Activated T-cell treated with anti-CD3 and anti-CD28 coated beads, Interleukin-2, amount 50 U/mL, for 48 hours (primary cell): ENCODE results near the gene HOXC13.
A peak's percentile ranks its signal among the peaks of the same experiment; 100 is the strongest.

Source experiments
- DNase-seq, 2 experiments: peaks; one replicate each; pipeline ENCODE4 v3.0.0-alpha.2; 2020

Gene HOXC13

GRCh38 chr12:53982648-53983567 lies 44.3 kb downstream of the HOXC13 start:
- DNase-seq = no peak

- no peak for DNase-seq
These were observed 44.9 kb downstream of the HOXC13 start for GRCh38 chr12:53983568-53983949.

GRCh38 chr12:53983950-53984572 lies 45.4 kb downstream of the HOXC13 start:
- no peak for DNase-seq

- DNase-seq = peak; percentile 92 to 93
These were observed 46.5 kb downstream of the HOXC13 start, which contains the start of gene HOXC10 for GRCh38 chr12:53984901-53985691. Gene HOXC10, plus strand, starts transcription at chr12:53985146. Its CDS starts 114 bp downstream, at chr12:53985260.

GRCh38 chr12:53985692-53985993 lies 47.0 kb downstream of the HOXC13 start:
- DNase-seq = no peak

- no peak for DNase-seq
These were observed 47.5 kb downstream of the HOXC13 start for GRCh38 chr12:53985994-53986685.

- DNase-seq = no peak
These were observed 48.3 kb downstream of the HOXC13 start for GRCh38 chr12:53986686-53987483.

- no peak for DNase-seq
These were observed 49.2 kb downstream of the HOXC13 start for GRCh38 chr12:53987787-53988230.

- no peak for DNase-seq
These were observed 50.1 kb downstream of the HOXC13 start for GRCh38 chr12:53988541-53989226.

- DNase-seq = no peak
These were observed 50.8 kb downstream of the HOXC13 start for GRCh38 chr12:53989227-53990113.

- no peak for DNase-seq
These were observed 51.9 kb downstream of the HOXC13 start for GRCh38 chr12:53990311-53991076.

GRCh38 chr12:53991077-53991460 lies 52.4 kb downstream of the HOXC13 start:
- DNase-seq = no peak

- DNase-seq = no peak
These were observed 53.8 kb downstream of the HOXC13 start for GRCh38 chr12:53992377-53992889.

- DNase-seq = no peak
These were observed 54.8 kb downstream of the HOXC13 start for GRCh38 chr12:53993162-53994008.

- DNase-seq = no peak
These were observed 55.3 kb downstream of the HOXC13 start for GRCh38 chr12:53994009-53994263.

- DNase-seq = no peak
These were observed 55.8 kb downstream of the HOXC13 start for GRCh38 chr12:53994264-53995001.

- peak; percentile 50 to 54 for DNase-seq
These were observed 56.4 kb downstream of the HOXC13 start for GRCh38 chr12:53995002-53995377.
